HG03439 (cell line): ENCODE data around the gene ITGB8.

ENCODE experiments used
- ATAC-seq: cut with Tn5 transposase; IDR thresholded peaks from one replicate; pipeline ENCODE4 v1.9.1; 2021; ENCODE audit warnings: mild to moderate bottlenecking, moderate library complexity; ENCODE audit not compliant: unreplicated experiment

The ITGB8 gene

GRCh38 chr7:20409961-20410360 is 79.3 kb downstream of the ITGB8 start:
- ATAC-seq: no peak

- ATAC-seq: no peak
Measured at GRCh38 chr7:20411372-20411771, 80.7 kb downstream of the ITGB8 start.

- ATAC-seq: no peak
Measured at GRCh38 chr7:20412032-20412431, 81.3 kb downstream of the ITGB8 start.

- no peak for ATAC-seq
Measured at GRCh38 chr7:20417260-20417659, 86.6 kb downstream of the ITGB8 start.

GRCh38 chr7:20417675-20418382 is 87.1 kb downstream of the ITGB8 start:
- ATAC-seq: no peak

- no peak for ATAC-seq
Measured at GRCh38 chr7:20424500-20424899, 93.8 kb downstream of the ITGB8 start.

GRCh38 chr7:20430664-20431063 is 100.0 kb downstream of the ITGB8 start:
- no peak for ATAC-seq

GRCh38 chr7:20431146-20431545 is 100.4 kb downstream of the ITGB8 start:
- no peak for ATAC-seq

GRCh38 chr7:20432071-20432470 is 101.4 kb downstream of the ITGB8 start:
- ATAC-seq: no peak

GRCh38 chr7:20435305-20435704 is 104.6 kb downstream of the ITGB8 start:
- no peak for ATAC-seq

GRCh38 chr7:20438248-20438647 is 107.5 kb downstream of the ITGB8 start:
- ATAC-seq: no peak

GRCh38 chr7:20438694-20439376 is 108.1 kb downstream of the ITGB8 start:
- ATAC-seq: peak; percentile 84

- no peak for ATAC-seq
Measured at GRCh38 chr7:20439416-20440185, 108.9 kb downstream of the ITGB8 start.

- ATAC-seq: no peak
Measured at GRCh38 chr7:20440472-20441105, 109.9 kb downstream of the ITGB8 start.

- no peak for ATAC-seq
Measured at GRCh38 chr7:20441346-20441745, 110.6 kb downstream of the ITGB8 start.

GRCh38 chr7:20441991-20442441 is 111.3 kb downstream of the ITGB8 start:
- ATAC-seq: no peak

GRCh38 chr7:20442951-20443350 is 112.3 kb downstream of the ITGB8 start:
- no peak for ATAC-seq

GRCh38 chr7:20444030-20444800 is 113.5 kb downstream of the ITGB8 start:
- no peak for ATAC-seq

- peak; percentile 81 for ATAC-seq
Measured at GRCh38 chr7:20447021-20447650, 116.4 kb downstream of the ITGB8 start.

GRCh38 chr7:20449176-20449575 is 118.5 kb downstream of the ITGB8 start:
- no peak for ATAC-seq
